HepG2 (cell line): ENCODE data around the gene TRDMT1. TPM values are rescaled to one million over a fixed set of nuclear protein-coding genes. Genes with fewer than 3 reads are reported as not detected.

Source experiments
- ATAC-seq: fragments of 200-7000 bp; cut with Tn5 transposase; 3 replicates; pipeline ENCODE4 v1.9.1; 2020; ENCODE audit warnings: mild to moderate bottlenecking, moderate library complexity
- BruUV-seq: library from RNA; stranded (reverse); fragments of 400-500 nt; replicated peaks from 2 replicates; lab custom pipeline; 2021; lab: Mats Ljungman, UMichigan
- CTCF ChIA-PET: fragments of 300-600 bp; formaldehyde crosslinking; extraction: SDS; loops from one replicate; lab custom pipeline; 2021; ENCODE audit warnings: low total read pairs, inconsistent platforms, low intra/inter-chr PET ratio; lab: Yijun Ruan, JAX
- POLR2A ChIA-PET: fragments of 350-600 bp; sonication (Branson Sonifier 250); formaldehyde crosslinking; loops from one replicate; lab custom pipeline; 2020; ENCODE audit warnings: antibody characterized with exemption, inconsistent platforms; lab: Yijun Ruan, JAX
- DNase-seq: peaks from one replicate; pipeline ENCODE4 v3.0.0-alpha.2; 2015; ENCODE audit warnings: low spot score
- FAIRE-seq: peaks from 3 replicates; lab custom pipeline; 2011; peaks lifted over from hg19 to GRCh38; lab: Jason Lieb, UNC
- H2AFZ ChIP-seq: one replicate; pipeline ENCODE4 v1.6.1; 2011; ENCODE audit warnings: low read length, inconsistent platforms
- H3K27ac ChIP-seq: fragments of 300-600 bp; 3 replicates; pipeline ENCODE4 v1.8.0; 2011; ENCODE audit warnings: mixed run types, mild to moderate bottlenecking, mixed read lengths, low read length, inconsistent platforms; ENCODE audit not compliant: insufficient read depth; ENCODE audit errors: extremely low read length
- H3K27me3 ChIP-seq, 2 experiments: fragments of 200-600 bp in 1 of 2; 2 replicates in 1 of 2; 3 replicates in 1 of 2; pipeline versions ENCODE4 v1.6.0 to v1.8.0; 2011; ENCODE audit warnings: low read length in 2 of 2, mild to moderate bottlenecking in 2 of 2, moderate library complexity in 2 of 2, inconsistent platforms in 1 of 2; ENCODE audit not compliant: insufficient read depth in 2 of 2, control insufficient read depth in 1 of 2
- H3K36me3 ChIP-seq, 2 experiments: fragments of 200-600 bp in 1 of 2; replicated peaks in 1 of 2; 2 replicates in 1 of 2; 3 replicates in 1 of 2; pipeline versions ENCODE4 v1.5.1 to v1.8.0; 2011; ENCODE audit warnings: low read length in 2 of 2, inconsistent platforms in 1 of 2; ENCODE audit not compliant: insufficient read depth in 2 of 2, control insufficient read depth in 1 of 2
- H3K4me1 ChIP-seq: 2 replicates; pipeline ENCODE4 v1.5.1; 2012; ENCODE audit warnings: low read length, inconsistent platforms; ENCODE audit not compliant: insufficient read depth
- H3K4me2 ChIP-seq: 2 replicates; pipeline ENCODE4 v1.6.0; 2011; ENCODE audit warnings: low read depth, low read length, inconsistent platforms
- H3K4me3 ChIP-seq, 3 experiments: fragments of 200-600 bp in 1 of 3; sonication (generic), shearing (Covaris generic) in 1 of 3; replicated peaks in 1 of 3; 2 replicates each; pipeline ENCODE4 v1.5.1; 2011 to 2016; ENCODE audit warnings: low read length in 3 of 3, inconsistent platforms in 2 of 3, low read depth in 2 of 3, mild to moderate bottlenecking in 2 of 3, control low read depth in 1 of 3, mixed read lengths in 1 of 3; ENCODE audit not compliant: insufficient read depth in 1 of 3
- H3K79me2 ChIP-seq: one replicate; pipeline ENCODE4 v1.6.1; 2011; ENCODE audit warnings: low read length, inconsistent platforms; ENCODE audit not compliant: insufficient read depth
- H3K9ac ChIP-seq: 2 replicates; pipeline ENCODE4 v1.6.0; 2011; ENCODE audit warnings: mild to moderate bottlenecking, low read depth, low read length, inconsistent platforms; ENCODE audit not compliant: insufficient read depth
- H3K9me3 ChIP-seq: 2 replicates; pipeline ENCODE4 v1.5.1; 2012; ENCODE audit warnings: mild to moderate bottlenecking, low read length
- H4K20me1 ChIP-seq: 2 replicates; pipeline ENCODE4 v1.6.0; 2011; ENCODE audit warnings: inconsistent platforms, mild to moderate bottlenecking, low read length, moderate library complexity; ENCODE audit not compliant: insufficient read depth
- TP53 ChIP-seq: sonication (generic); formaldehyde crosslinking; conservative IDR thresholded peaks from 2 replicates; pipeline ENCODE4 v1.4.0; 2020; ENCODE audit warnings: missing genetic modification reagents
- ZNF574 ChIP-seq: sonication (generic); formaldehyde crosslinking; IDR thresholded peaks from 2 replicates; pipeline ENCODE4 v1.4.0; 2020; ENCODE audit warnings: missing genetic modification reagents
- ZNF776 ChIP-seq: sonication (generic); formaldehyde crosslinking; IDR thresholded peaks from 2 replicates; pipeline ENCODE4 v1.4.0; 2020; ENCODE audit warnings: mild to moderate bottlenecking, missing genetic modification reagents
- ZNF780A ChIP-seq: sonication (generic); formaldehyde crosslinking; IDR thresholded peaks from 2 replicates; pipeline ENCODE4 v1.8.0; 2022; ENCODE audit warnings: mild to moderate bottlenecking, missing genetic modification reagents, moderate library complexity
- WGBS: methylation state at CpG from one replicate; pipeline ENCODE4 v1.1.6; 2017; ENCODE audit warnings: low lambda C conversion rate; 5-methylcytosine and 5-hydroxymethylcytosine counted together
- in situ Hi-C: cut with HindIII; loops from 2 replicates; pipeline ENCODE4 v1.10.0; 2017; ENCODE audit warnings: low pct_unique_long_range_greater_than_20kb; ENCODE audit not compliant: extremely low pct_ligation_motif_present
- intact Hi-C: fragments of 100-400 bp; cut with micrococcal nuclease; formaldehyde crosslinking; loops from one replicate; pipeline ENCODE4 v1.10.0; 2022; ENCODE audit not compliant: unreplicated experiment
- polyA plus RNA-seq, 8 experiments: library from polyadenylated mRNA; depleted of rRNA in 3 of 8; stranded (reverse) in 7 of 8; unstranded in 1 of 8; fragments of >200 nt; fragmentation: Illumina TruSeq in 4 of 8; extraction: Trizol in 4 of 8; gene quantifications; 2 replicates each; pipeline versions ENCODE4 v1.2.1 to v1.2.3, GENCODE V29; 2011 to 2016; ENCODE audit warnings: low read depth in 4 of 8, missing spikeins in 1 of 8, mixed read lengths in 1 of 8; ENCODE audit not compliant: insufficient read depth in 1 of 8
- small RNA-seq, 3 experiments: library from RNA; depleted of rRNA; stranded (forward); fragments of <200 nt; gene quantifications; one replicate each; pipeline ENCODE3, GENCODE V24; 2012; ENCODE audit warnings: low read depth in 2 of 3, low replicate concordance in 1 of 3; ENCODE audit not compliant: insufficient read length in 3 of 3, insufficient read depth in 2 of 3
- total RNA-seq, 5 experiments: library from RNA; depleted of rRNA; stranded (reverse); fragments of >200 nt; fragmentation: Illumina TruSeq; extraction: Trizol; gene quantifications; 2 replicates each; pipeline ENCODE4 v1.2.3, GENCODE V29; 2016; ENCODE audit warnings: low read depth in 1 of 5

The TRDMT1 gene
- total and polyA plus RNA-seq, 2 of the 13 experiments (the other 11 are each of a cell fraction or from before 2014, with no cell fraction given), result 2.0 to 3.0 TPM

GRCh38 chr10:17100586-17100985, 100.9 kb downstream of the TRDMT1 start (continued):
- no peak for TF ChIP-seq ZNF574 (CRISPR knock-in tag)

GRCh38 chr10:17098012-17098411, 103.5 kb downstream of the TRDMT1 start:
- Histone ChIP-seq H3K9ac (no peak overlapping the region), H2AFZ (no peak overlapping the region), H3K4me2 (no peak overlapping the region), H4K20me1 (no peaks in the 10 kb centered on the region), H3K79me2 (no peaks in the 10 kb centered on the region), H3K4me1 (peaks cover 9% of the 10 kb centered on the region), H3K27ac (no peak overlapping the region), H3K36me3 (no peaks in the 10 kb centered on the region), H3K4me3 (no peak overlapping the region), H3K27me3 (no peaks in the 10 kb centered on the region; a peak in 1 of 5 replicates), H3K9me3 (no peaks in the 10 kb centered on the region)
- intact Hi-C loops (no loop called here), in situ Hi-C loops (no loop called here)
- DNase-seq (no peak), FAIRE-seq (no peak), ATAC-seq (no peak)
- CTCF ChIA-PET, result no interaction called here
- WGBS, result 73% methylated on average over 3 of the region's 3 CpGs
- TF ChIP-seq ZNF776 (no peak), TP53 (CRISPR knock-in tag) (no peak), ZNF780A (CRISPR knock-in tag) (no peak)
- POLR2A ChIA-PET, result no interaction called here
- BruUV-seq, result no TSS peak

Small RNA genes lying within 50 kb of the gene (small RNA-seq; reads per million reads assigned to genes)
- gene AC067747.1, result 0 reads per million in 3 experiments

Other genes with a start within 250 kb of the TRDMT1 start
- 0.08 and 0.27 TPM in 2 replicates for gene CUBN, start 71.9 kb downstream of the TRDMT1 start, total RNA-seq (2016; rRNA removed; fragmentation: Illumina TruSeq; extraction: Trizol)
- 0.17 and 0.32 TPM in 2 replicates for gene CUBN, start 71.9 kb downstream of the TRDMT1 start, polyA plus RNA-seq (2011; rRNA removed)
- not detected in 2 replicates for gene VIM, start 26.6 kb upstream of the TRDMT1 start, total RNA-seq (2016; rRNA removed; fragmentation: Illumina TruSeq; extraction: Trizol)
- not detected in 2 replicates for gene VIM, start 26.6 kb upstream of the TRDMT1 start, polyA plus RNA-seq (2011; rRNA removed)